IMR-90 (cell line): ENCODE data around the gene CYTH1. TPM values are rescaled to one million over a fixed set of nuclear protein-coding genes. Genes with fewer than 3 reads are reported as not detected.

Experiments used
- ATAC-seq: fragments of 200-7000 bp; cut with Tn5 transposase; 2 replicates; pipeline ENCODE4 v1.9.1; 2020; ENCODE audit warnings: low read depth, mild to moderate bottlenecking, moderate library complexity
- BruUV-seq: library from RNA; stranded (reverse); fragments of 400-500 nt; replicated peaks from 2 replicates; lab custom pipeline; 2021; lab: Mats Ljungman, UMichigan
- CTCF ChIA-PET: fragments of 300-600 bp; formaldehyde crosslinking; extraction: SDS; loops from one replicate; lab custom pipeline; 2021; ENCODE audit warnings: antibody characterized with exemption; lab: Yijun Ruan, JAX
- POLR2A ChIA-PET: fragments of 300-600 bp; sonication (Branson Sonifier 250); formaldehyde crosslinking; loops from one replicate; lab custom pipeline; 2022; ENCODE audit warnings: antibody characterized with exemption; ENCODE audit not compliant: unreplicated experiment; lab: Charles Lee
- DNase-seq: peaks from one replicate; pipeline ENCODE4 v3.0.0; 2013
- H2AFZ ChIP-seq: replicated peaks from 2 replicates; pipeline ENCODE3; 2013; ENCODE audit warnings: low read length, mild to moderate bottlenecking; ENCODE audit not compliant: poor library complexity
- H2AK5ac ChIP-seq: 2 replicates; pipeline ENCODE4 v1.6.1; 2013; ENCODE audit warnings: low read depth, low read length, inconsistent platforms
- H2AK9ac ChIP-seq: replicated peaks from 2 replicates; pipeline ENCODE3; 2013; ENCODE audit warnings: mild to moderate bottlenecking, low read depth, low read length, moderate library complexity; ENCODE audit not compliant: poor library complexity
- H2BK120ac ChIP-seq: 2 replicates; pipeline ENCODE4 v1.6.1; 2013; ENCODE audit warnings: low read depth, low read length, inconsistent platforms
- H2BK15ac ChIP-seq: 3 replicates; pipeline ENCODE4 v1.6.1; 2013; ENCODE audit warnings: low read depth, low read length, inconsistent platforms
- H2BK20ac ChIP-seq: 2 replicates; pipeline ENCODE4 v1.6.1; 2013; ENCODE audit warnings: low read depth, mild to moderate bottlenecking, inconsistent platforms, low read length, moderate library complexity
- H2BK5ac ChIP-seq: 2 replicates; pipeline ENCODE4 v1.6.1; 2013; ENCODE audit warnings: mild to moderate bottlenecking, low read depth, low read length, inconsistent platforms; ENCODE audit not compliant: poor library complexity, severe bottlenecking
- H3K14ac ChIP-seq: replicated peaks from 2 replicates; pipeline ENCODE4 v1.6.1; 2013; ENCODE audit warnings: low read depth, low read length, inconsistent platforms
- H3K18ac ChIP-seq: 2 replicates; pipeline ENCODE4 v1.6.1; 2013; ENCODE audit warnings: low read depth, low read length, control low read depth
- H3K23ac ChIP-seq: 2 replicates; pipeline ENCODE4 v1.6.1; 2013; ENCODE audit warnings: low read depth, low read length, inconsistent platforms
- H3K27ac ChIP-seq: 2 replicates; pipeline ENCODE4 v1.5.1; 2013; ENCODE audit warnings: mild to moderate bottlenecking, control low read depth, low read length; ENCODE audit not compliant: insufficient read depth
- H3K27me3 ChIP-seq: 2 replicates; pipeline ENCODE4 v1.6.1; 2013; ENCODE audit warnings: low read length; ENCODE audit not compliant: control insufficient read depth, insufficient read depth
- H3K36me3 ChIP-seq: 2 replicates; pipeline ENCODE4 v1.6.1; 2013; ENCODE audit warnings: low read length, mixed read lengths; ENCODE audit not compliant: control insufficient read depth, insufficient read depth
- H3K4ac ChIP-seq: 2 replicates; pipeline ENCODE4 v1.6.1; 2013; ENCODE audit warnings: low read depth, low read length, inconsistent platforms
- H3K4me1 ChIP-seq: 2 replicates; pipeline ENCODE4 v1.6.1; 2013; ENCODE audit warnings: low read length, mixed read lengths; ENCODE audit not compliant: control insufficient read depth, insufficient read depth
- H3K4me2 ChIP-seq: 2 replicates; pipeline ENCODE4 v1.6.1; 2013; ENCODE audit warnings: low read depth, mild to moderate bottlenecking, control low read depth, low read length, moderate library complexity
- H3K4me3 ChIP-seq: 2 replicates; pipeline ENCODE4 v1.5.1; 2013; ENCODE audit warnings: low read depth, mild to moderate bottlenecking, control low read depth, low read length, moderate library complexity; ENCODE audit not compliant: insufficient read depth
- H3K56ac ChIP-seq: 2 replicates; pipeline ENCODE4 v1.6.1; 2013; ENCODE audit warnings: low read length, inconsistent platforms; ENCODE audit not compliant: insufficient read depth; ENCODE audit errors: extremely low read depth
- H3K79me1 ChIP-seq, 2 experiments: 2 replicates each; pipeline ENCODE4 v1.6.1; 2013; ENCODE audit warnings: low read length in 2 of 2, inconsistent platforms in 1 of 2, low read depth in 1 of 2
- H3K9ac ChIP-seq: 2 replicates; pipeline ENCODE4 v1.6.1; 2013; ENCODE audit warnings: low read depth, low read length, control low read depth
- H3K9me1 ChIP-seq: 2 replicates; pipeline ENCODE4 v1.6.1; 2013; ENCODE audit warnings: low read length, inconsistent platforms; ENCODE audit not compliant: insufficient read depth
- H3K9me3 ChIP-seq: 2 replicates; pipeline ENCODE4 v1.6.1; 2013; ENCODE audit warnings: low read length; ENCODE audit not compliant: control insufficient read depth, insufficient read depth
- H4K20me1 ChIP-seq: 2 replicates; pipeline ENCODE4 v1.6.1; 2013; ENCODE audit warnings: low read length, inconsistent platforms; ENCODE audit not compliant: insufficient read depth
- H4K5ac ChIP-seq: 2 replicates; pipeline ENCODE4 v1.6.1; 2013; ENCODE audit warnings: mild to moderate bottlenecking, low read depth, low read length, control low read depth
- H4K8ac ChIP-seq, 2 experiments: 2 replicates each; pipeline ENCODE4 v1.6.1; 2013; ENCODE audit warnings: low read depth in 2 of 2, low read length in 2 of 2, control low read depth in 1 of 2, inconsistent platforms in 1 of 2
- H4K91ac ChIP-seq: 2 replicates; pipeline ENCODE4 v1.6.1; 2013; ENCODE audit warnings: low read depth, low read length, inconsistent platforms; ENCODE audit not compliant: insufficient read depth
- BHLHE40 ChIP-seq: fragments of 150-350 bp; IDR thresholded peaks from 2 replicates; pipeline ENCODE4 v1.6.1; 2016; ENCODE audit warnings: mild to moderate bottlenecking, low read depth, low read length
- CEBPB ChIP-seq: IDR thresholded peaks from 2 replicates; pipeline ENCODE4 v1.6.1; 2012; ENCODE audit warnings: low read depth, low read length, improper control_type of control experiment
- CHD1 ChIP-seq: IDR thresholded peaks from 2 replicates; pipeline ENCODE4 v1.6.1; 2012; ENCODE audit warnings: low read depth, low read length, improper control_type of control experiment
- CTCF ChIP-seq: conservative IDR thresholded peaks from 2 replicates; pipeline ENCODE4 v1.5.1; 2012; ENCODE audit warnings: mild to moderate bottlenecking, low read depth, low read length, improper control_type of control experiment
- ELK1 ChIP-seq: fragments of 150-350 bp; IDR thresholded peaks from 2 replicates; pipeline ENCODE4 v1.6.1; 2016; ENCODE audit warnings: low read depth, mild to moderate bottlenecking, low read length, moderate library complexity, borderline replicate concordance
- FOS ChIP-seq: fragments of 150-350 bp; IDR thresholded peaks from 2 replicates; pipeline ENCODE4 v1.6.1; 2016; ENCODE audit warnings: low read depth, low read length
- MAFK ChIP-seq: IDR thresholded peaks from 2 replicates; pipeline ENCODE4 v1.6.1; 2012; ENCODE audit warnings: low read depth, low read length, improper control_type of control experiment
- MAZ ChIP-seq: IDR thresholded peaks from 2 replicates; pipeline ENCODE4 v1.6.1; 2012; ENCODE audit warnings: low read depth, mild to moderate bottlenecking, low read length, improper control_type of control experiment, moderate library complexity, borderline replicate concordance
- MXI1 ChIP-seq: IDR thresholded peaks from 2 replicates; pipeline ENCODE4 v1.6.1; 2012; ENCODE audit warnings: low read depth, mild to moderate bottlenecking, low read length, moderate library complexity, borderline replicate concordance
- NFE2L2 ChIP-seq: fragments of 150-350 bp; IDR thresholded peaks from 2 replicates; pipeline ENCODE4 v1.6.1; 2016; ENCODE audit warnings: low read depth, mild to moderate bottlenecking, low read length
- POLR2A ChIP-seq: IDR thresholded peaks from 2 replicates; pipeline ENCODE4 v1.6.1; 2012; ENCODE audit warnings: mild to moderate bottlenecking, low read depth, low read length
- RAD21 ChIP-seq: IDR thresholded peaks from 2 replicates; pipeline ENCODE4 v1.6.1; 2012; ENCODE audit warnings: low read length, improper control_type of control experiment
- RCOR1 ChIP-seq: IDR thresholded peaks from 2 replicates; pipeline ENCODE4 v1.6.1; 2012; ENCODE audit warnings: mild to moderate bottlenecking, low read length, improper control_type of control experiment; ENCODE audit not compliant: insufficient replicate concordance
- RFX5 ChIP-seq: IDR thresholded peaks from 2 replicates; pipeline ENCODE4 v1.8.0; 2012; ENCODE audit warnings: low read depth, mild to moderate bottlenecking, low read length, moderate library complexity
- SMC3 ChIP-seq: fragments of 150-350 bp; IDR thresholded peaks from 2 replicates; pipeline ENCODE4 v1.6.1; 2016; ENCODE audit warnings: low read depth, mild to moderate bottlenecking, antibody characterized with exemption, low read length, moderate library complexity
- USF2 ChIP-seq: fragments of 150-350 bp; IDR thresholded peaks from 2 replicates; pipeline ENCODE4 v1.6.1; 2017; ENCODE audit warnings: mild to moderate bottlenecking, antibody characterized with exemption, low read length, low read depth
- WGBS, 2 experiments: methylation state at CpG; one replicate each; pipeline versions ENCODE4 v1.1.5 to v1.1.7; 2013; ENCODE audit warnings: missing lambda C conversion rate in 2 of 2; ENCODE audit not compliant: insufficient read length in 1 of 2; ENCODE audit errors: extremely low coverage in 2 of 2; 5-methylcytosine and 5-hydroxymethylcytosine counted together
- dilution Hi-C: fragments of 300-500 bp; cut with HindIII; formaldehyde crosslinking; loops from one replicate; pipeline ENCODE4 v1.14.3; 2018; ENCODE audit warnings: low sequenced_read_pairs; ENCODE audit not compliant: unreplicated experiment
- in situ Hi-C: fragments of 300-500 bp; cut with MboI; formaldehyde crosslinking; loops from 3 replicates; pipeline ENCODE4 v1.14.3; 2019; ENCODE audit warnings: low sequenced_read_pairs, inconsistent platforms, mixed read lengths
- intact Hi-C: fragments of 100-400 bp; cut with micrococcal nuclease; formaldehyde crosslinking; loops from 2 replicates; pipeline ENCODE4 v1.10.0; 2022
- polyA plus RNA-seq, 3 experiments: library from polyadenylated mRNA; depleted of rRNA; stranded (reverse); fragments of >200 nt; gene quantifications; 2 replicates each; pipeline ENCODE4 v1.2.3, GENCODE V29; 2012; ENCODE audit warnings: low replicate concordance in 1 of 3
- total RNA-seq: library from RNA; depleted of rRNA; stranded (reverse); fragments of >200 nt; gene quantifications from 2 replicates; pipeline ENCODE4 v1.2.3, GENCODE V29; 2012

Gene CYTH1
- total and polyA plus RNA-seq, 2 of the 4 experiments (the other 2 are of a cell fraction), result 7.9 to 12.4 TPM

GRCh38 chr17:78759969-78760352 lies 22.1 kb downstream of the CYTH1 start:
- Histone ChIP-seq H3K79me1 (peaks cover 42 to 69% of the 10 kb centered on the region in 2 experiments), H2AFZ (no peak overlapping the region), H3K9ac (no peak overlapping the region), H3K9me1 (peaks cover 8% of the 10 kb centered on the region), H4K8ac (no peak overlapping the region), H3K27ac (no peak overlapping the region), H2BK20ac (no peak overlapping the region), H2AK9ac (no peak overlapping the region), H3K27me3 (no peaks in the 10 kb centered on the region), H4K5ac (no peak overlapping the region), H3K4me1 (peaks cover 8% of the 10 kb centered on the region), H2BK5ac (no peak overlapping the region), H3K4me3 (no peak overlapping the region), H3K14ac (no peak overlapping the region), H3K36me3 (no peaks in the 10 kb centered on the region), H3K4ac (no peak overlapping the region), H2BK15ac (no peak overlapping the region), H4K20me1 (peaks cover 32% of the 10 kb centered on the region), H3K23ac (no peak overlapping the region), H3K18ac (no peak overlapping the region), H3K9me3 (no peaks in the 10 kb centered on the region), H2AK5ac (no peak overlapping the region), H3K56ac (no peak overlapping the region), H4K91ac (no peak overlapping the region), H3K4me2 (no peak overlapping the region), H2BK120ac (no peak overlapping the region)
- BruUV-seq, result no TSS peak
- ChIA-PET POLR2A (no interaction called here), CTCF (no interaction called here)
- ATAC-seq (no peak), DNase-seq (no peak)
- dilution Hi-C loops (no loop called here), intact Hi-C loops (no loop called here), in situ Hi-C loops (no loop called here)
- TF ChIP-seq USF2 (no peak), CHD1 (no peak), ELK1 (no peak), CTCF (no peak), RAD21 (no peak), MAZ (no peak), RCOR1 (no peak), POLR2A (no peak), FOS (no peak), NFE2L2 (no peak), RFX5 (no peak), MXI1 (no peak), BHLHE40 (no peak), MAFK (no peak), SMC3 (no peak), CEBPB (no peak)
- no CpG with 5 or more reads among the region's 5 CpGs for WGBS, 2 experiments
